Endothelial cell (in vitro differentiated cells): ENCODE results near the gene GALNT16. TPM values are rescaled to one million over a fixed set of nuclear protein-coding genes. Genes with fewer than 3 reads are reported as not detected.
A peak's percentile ranks its signal among the peaks of the same experiment; 100 is the strongest.
"Not testable (repeated sequence)": the region's sequence is repeated elsewhere in the genome, so short reads cannot be mapped to it uniquely, and the experiment has no call there.

Experiments used
- DNase-seq: peaks from one replicate; pipeline ENCODE4 v3.0.0; 2021; ENCODE audit warnings: low spot score
- H3K27ac Mint-ChIP-seq: one replicate; pipeline ENCODE4 v1.8.0; 2021; ENCODE audit warnings: mixed read lengths, inconsistent platforms; ENCODE audit not compliant: unreplicated experiment
- H3K27me3 Mint-ChIP-seq: one replicate; pipeline ENCODE4 v1.8.0; 2021; ENCODE audit warnings: mild to moderate bottlenecking, moderate library complexity, mixed read lengths, inconsistent platforms; ENCODE audit not compliant: unreplicated experiment
- H3K36me3 Mint-ChIP-seq: one replicate; pipeline ENCODE4 v1.8.0; 2021; ENCODE audit warnings: mild to moderate bottlenecking, low read depth, mixed read lengths, inconsistent platforms; ENCODE audit not compliant: unreplicated experiment
- H3K4me1 Mint-ChIP-seq: one replicate; pipeline ENCODE4 v1.8.0; 2021; ENCODE audit warnings: mild to moderate bottlenecking, mixed read lengths, inconsistent platforms; ENCODE audit not compliant: unreplicated experiment
- H3K4me3 Mint-ChIP-seq: one replicate; pipeline ENCODE4 v1.8.0; 2021; ENCODE audit warnings: mild to moderate bottlenecking, mixed read lengths, inconsistent platforms; ENCODE audit not compliant: unreplicated experiment
- H3K9me3 Mint-ChIP-seq: one replicate; pipeline ENCODE4 v1.8.0; 2021; ENCODE audit warnings: mixed read lengths, inconsistent platforms; ENCODE audit not compliant: unreplicated experiment
- CTCF ChIP-seq: fragments of 200-600 bp; sonication (generic); IDR thresholded peaks from one replicate; pipeline ENCODE4 v1.5.0; 2021; ENCODE audit warnings: antibody characterized with exemption; ENCODE audit not compliant: unreplicated experiment
- long read RNA-seq: library from polyadenylated mRNA; unstranded; transcript quantifications from one replicate; pipeline ENCODE4 v2.0.0, GENCODE V29; 2020; ENCODE audit not compliant: unreplicated experiment
- total RNA-seq: library from RNA; stranded (reverse); fragmentation: NEBNext Ultra II Directional; extraction: Animal tissue kit (Norgen Biotek cat#: 25700); gene quantifications from one replicate; pipeline ENCODE4 v1.2.1, GENCODE V29; 2021; ENCODE audit not compliant: unreplicated experiment

GALNT16 gene
- 2.8 TPM for total RNA-seq
- long read RNA-seq, full-length matches to known transcripts, result 1 of 3 reads
- long read RNA-seq, partial matches to known transcripts, result 1 of 3 reads
- long read RNA-seq, other reads (novel, unspliced or antisense), result 1 of 3 reads

DNA sequence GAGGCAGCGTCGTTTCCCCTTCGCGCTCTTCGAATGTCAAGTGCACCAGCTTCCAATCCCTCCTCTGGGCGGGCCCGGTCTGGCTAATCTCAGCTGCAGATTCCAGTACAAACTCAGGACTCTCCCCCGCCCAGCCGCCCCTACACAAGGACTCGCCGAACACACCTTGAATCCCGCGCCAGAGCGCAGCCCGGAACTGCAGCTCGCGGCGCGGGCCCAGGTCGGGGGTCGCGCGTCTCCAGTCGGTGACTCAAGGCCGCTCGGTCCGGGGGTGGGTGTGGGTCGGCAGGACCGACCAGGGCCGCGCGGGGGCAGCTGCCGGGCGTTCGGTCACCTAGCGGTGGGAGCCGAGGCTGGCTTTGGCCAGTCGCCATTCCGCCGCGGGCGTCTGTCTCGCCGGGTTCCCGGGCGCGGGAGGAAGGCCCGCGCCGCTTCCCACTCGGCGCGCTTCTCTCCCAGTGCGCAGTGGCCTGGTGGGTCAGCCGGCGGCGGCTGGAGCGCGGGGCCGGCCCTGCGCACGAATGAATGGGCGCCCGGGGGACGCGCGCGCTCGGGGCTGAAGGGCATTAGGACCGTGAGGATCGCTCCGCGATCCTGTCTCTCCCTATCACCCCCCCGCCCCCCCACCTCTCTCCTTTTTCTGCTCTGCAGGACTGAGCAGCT, at the start of gene GALNT16:
Gene GALNT16 (plus strand): TSS at position 632 of the 663 bp plus-strand sequence. CDS start 133 bp downstream, outside the sequence.
- Mint-ChIP-seq H3K27ac (no peak within 1 kb of the TSS), H3K4me3 (peak within 1 kb of the TSS; percentile 88), H3K9me3 (no peaks in the 10 kb centered on the region), H3K27me3 (peaks cover 24% of the 10 kb centered on the region), H3K4me1 (peaks cover 8% of the 10 kb centered on the region), H3K36me3 (no peaks in the 10 kb centered on the region)
- no peak for TF ChIP-seq CTCF
- DNase-seq, result peak; percentile 69

- no peak for DNase-seq
- Mint-ChIP-seq H3K4me1 (no peaks in the 10 kb centered on the region), H3K36me3 (peaks cover 14% of the 10 kb centered on the region), H3K4me3 (no peak overlapping the region), H3K27ac (no peak overlapping the region), H3K27me3 (no peaks in the 10 kb centered on the region), H3K9me3 (no peaks in the 10 kb centered on the region)
- TF ChIP-seq CTCF, result no peak
Measured at GRCh38 chr14:69214393-69214792, 45.6 kb upstream of the GALNT16 start.

DNA sequence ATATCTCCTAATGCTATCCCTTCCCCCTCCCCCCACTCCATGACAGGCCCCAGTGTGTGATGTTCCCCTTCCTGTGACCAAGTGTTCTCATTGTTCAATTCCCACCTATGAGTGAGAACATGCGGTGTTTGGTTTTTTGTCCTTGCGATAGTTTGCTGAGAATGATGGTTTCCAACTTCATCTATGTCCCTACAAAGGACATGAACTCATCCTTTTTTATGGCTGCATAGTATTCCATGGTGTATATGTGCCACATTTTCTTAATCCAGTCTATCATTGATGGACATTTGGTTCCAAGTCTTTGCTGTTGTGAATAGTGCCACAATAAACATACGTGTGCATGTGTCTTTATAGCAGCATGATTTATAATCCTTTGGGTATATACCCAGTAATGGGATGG, 42.3 kb upstream of the GALNT16 start:
- not testable (repeated sequence) for H3K27ac Mint-ChIP-seq, H3K4me1 Mint-ChIP-seq, DNase-seq, H3K9me3 Mint-ChIP-seq, H3K27me3 Mint-ChIP-seq, H3K4me3 Mint-ChIP-seq
- peaks cover 14% of the 10 kb centered on the region for H3K36me3 Mint-ChIP-seq

- Mint-ChIP-seq H3K27me3 (peaks cover under 1% of the 10 kb centered on the region), H3K4me3 (no peak overlapping the region), H3K4me1 (peaks cover 8% of the 10 kb centered on the region), H3K36me3 (no peaks in the 10 kb centered on the region), H3K27ac (no peak overlapping the region), H3K9me3 (no peaks in the 10 kb centered on the region)
- DNase-seq, result no peak
- TF ChIP-seq CTCF, result no peak
Measured at GRCh38 chr14:69224946-69225345, 35.0 kb upstream of the GALNT16 start.

DNA sequence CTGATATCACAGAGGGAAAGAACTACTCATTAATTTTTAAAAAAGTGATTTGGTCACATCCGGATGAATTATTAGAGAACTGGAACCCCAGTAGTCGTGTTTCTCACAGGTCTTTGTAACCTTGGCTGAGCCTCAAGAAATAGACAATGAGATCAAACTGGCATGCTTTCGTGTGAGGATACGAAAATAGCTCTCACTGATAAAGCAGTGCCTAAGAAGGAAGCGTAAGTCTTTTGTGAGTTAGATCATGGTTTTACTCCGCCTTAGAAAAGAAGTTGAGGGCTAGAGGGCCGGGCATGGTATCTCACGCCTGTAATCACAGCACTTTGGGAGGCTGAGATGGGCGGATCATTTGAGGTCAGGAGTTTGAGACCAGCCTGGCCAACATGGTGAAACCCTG, 33.8 kb upstream of the GALNT16 start:
- no peaks in the 10 kb centered on the region for H3K36me3 Mint-ChIP-seq
- H3K27me3 Mint-ChIP-seq, result no peaks in the 10 kb centered on the region
- peak overlapping the region; percentile 57 for H3K27ac Mint-ChIP-seq
- no peak for DNase-seq
- no peak for TF ChIP-seq CTCF
- no peaks in the 10 kb centered on the region for H3K9me3 Mint-ChIP-seq
- H3K4me3 Mint-ChIP-seq, result no peak overlapping the region
- H3K4me1 Mint-ChIP-seq, result peaks cover 8% of the 10 kb centered on the region
